Lower leg skin (tissue), 3 donors: ENCODE measurements around the gene EYA3.

Experiments
- POLR2A ChIP-seq, 2 donors: fragments of 450-650 bp; IDR thresholded peaks; one replicate each; pipeline ENCODE4 v1.6.1; 2016 to 2017; ENCODE audit warnings: antibody characterized with exemption in 2 of 2, mild to moderate bottlenecking in 1 of 2, moderate library complexity in 1 of 2
- TF ChIP-seq, protein P1 (sequence below), 3 donors: fragments of 450-650 bp; IDR thresholded peaks; one replicate each; pipeline ENCODE4 v1.5.1; 2016; ENCODE audit warnings: antibody characterized with exemption in 3 of 3, mild to moderate bottlenecking in 3 of 3, moderate library complexity in 2 of 3

DNA sequence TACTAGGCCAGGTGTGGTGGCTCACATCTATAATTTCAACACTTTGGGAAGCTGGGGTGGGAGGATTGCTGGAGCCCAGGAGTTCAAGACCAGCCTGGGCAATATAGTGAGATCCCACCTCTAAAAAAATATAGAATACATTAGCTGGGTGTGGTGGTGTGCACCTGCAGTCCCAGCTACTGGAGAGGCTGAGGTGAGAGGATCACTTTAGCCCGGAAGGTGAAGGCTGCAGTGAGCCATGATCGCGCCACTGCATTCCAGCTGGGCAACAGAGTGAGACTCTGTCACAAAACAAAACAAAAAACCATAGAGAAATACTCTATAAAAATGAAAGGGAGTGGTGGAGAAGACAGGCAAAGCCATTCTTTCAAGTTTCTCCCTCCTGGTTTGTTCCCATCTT, 62.1 kb downstream of the EYA3 start:
- no peak for TF ChIP-seq POLR2A (IDR thresholded peaks at IDR 0.05)
- TF ChIP-seq, protein P1, sequence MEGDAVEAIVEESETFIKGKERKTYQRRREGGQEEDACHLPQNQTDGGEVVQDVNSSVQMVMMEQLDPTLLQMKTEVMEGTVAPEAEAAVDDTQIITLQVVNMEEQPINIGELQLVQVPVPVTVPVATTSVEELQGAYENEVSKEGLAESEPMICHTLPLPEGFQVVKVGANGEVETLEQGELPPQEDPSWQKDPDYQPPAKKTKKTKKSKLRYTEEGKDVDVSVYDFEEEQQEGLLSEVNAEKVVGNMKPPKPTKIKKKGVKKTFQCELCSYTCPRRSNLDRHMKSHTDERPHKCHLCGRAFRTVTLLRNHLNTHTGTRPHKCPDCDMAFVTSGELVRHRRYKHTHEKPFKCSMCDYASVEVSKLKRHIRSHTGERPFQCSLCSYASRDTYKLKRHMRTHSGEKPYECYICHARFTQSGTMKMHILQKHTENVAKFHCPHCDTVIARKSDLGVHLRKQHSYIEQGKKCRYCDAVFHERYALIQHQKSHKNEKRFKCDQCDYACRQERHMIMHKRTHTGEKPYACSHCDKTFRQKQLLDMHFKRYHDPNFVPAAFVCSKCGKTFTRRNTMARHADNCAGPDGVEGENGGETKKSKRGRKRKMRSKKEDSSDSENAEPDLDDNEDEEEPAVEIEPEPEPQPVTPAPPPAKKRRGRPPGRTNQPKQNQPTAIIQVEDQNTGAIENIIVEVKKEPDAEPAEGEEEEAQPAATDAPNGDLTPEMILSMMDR (IDR thresholded peaks at IDR 0.05) = no peak
